ENCODE data around the gene MYOZ3. TPM values are rescaled to one million over a fixed set of nuclear protein-coding genes. Genes with fewer than 3 reads are reported as not detected.

MYOZ3 gene
- total RNA-seq, 1 experiment from 2014 or later, result 8.1 TPM

DNA sequence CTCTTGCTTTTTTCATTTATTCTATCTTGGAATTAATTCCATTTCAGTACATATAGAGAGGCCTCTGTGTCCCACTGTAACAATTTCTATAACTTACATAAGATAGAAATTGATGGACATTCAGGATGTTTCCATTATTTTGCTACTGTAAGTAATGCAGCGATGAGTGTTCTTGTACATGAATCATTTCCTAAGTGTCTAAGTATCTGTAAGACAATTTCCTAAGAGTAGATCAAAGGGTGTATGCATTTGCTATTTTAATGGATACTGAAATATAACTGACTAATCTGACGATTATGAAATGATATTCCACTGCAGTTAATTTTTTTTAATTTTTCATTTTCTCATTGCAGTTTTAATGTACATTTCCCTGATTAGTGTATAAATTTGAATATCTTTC lies 62.8 kb downstream of the MYOZ3 start:
- Histone ChIP-seq H3K27me3 (ENCODE audit: control insufficient read depth, insufficient read depth, low read length) (no peaks in the 10 kb centered on the region), H3K4me3 (ENCODE audit: insufficient read depth, low read depth, low read length) (no peak overlapping the region), H3K36me3 (replicated peaks; ENCODE audit: control insufficient read depth, insufficient read depth, low read length) (peaks cover 14% of the 10 kb centered on the region)
- DNase-seq, result no peak

Other genes starting within 250 kb of the MYOZ3 start
- gene CD74, start 248.3 kb upstream of the MYOZ3 start, total RNA-seq (2014; rRNA removed; shearing (Covaris generic)), result 18.0 and 32.2 TPM in 2 replicates
- gene RPS14, start 211.5 kb upstream of the MYOZ3 start, total RNA-seq (2014; rRNA removed; shearing (Covaris generic)), result 2,734 and 3,255 TPM in 2 replicates
- gene NDST1, start 153.1 kb upstream of the MYOZ3 start, total RNA-seq (2014; rRNA removed; shearing (Covaris generic)), result 24.8 and 28.7 TPM in 2 replicates
- 0.63 and 1.3 TPM in 2 replicates for gene SYNPO, start 20.6 kb upstream of the MYOZ3 start, total RNA-seq (2014; rRNA removed; shearing (Covaris generic))
- gene RBM22, start 39.8 kb downstream of the MYOZ3 start, total RNA-seq (2014; rRNA removed; shearing (Covaris generic)), result 35.2 and 39.6 TPM in 2 replicates
- gene DCTN4, start 97.8 kb downstream of the MYOZ3 start, total RNA-seq (2014; rRNA removed; shearing (Covaris generic)), result 28.3 and 37.7 TPM in 2 replicates
- gene SMIM3, start 117.5 kb downstream of the MYOZ3 start, total RNA-seq (2014; rRNA removed; shearing (Covaris generic)), result 3.0 and 5.2 TPM in 2 replicates
- not detected in 2 replicates for gene IRGM, start 185.3 kb downstream of the MYOZ3 start, total RNA-seq (2014; rRNA removed; shearing (Covaris generic))
- gene ZNF300, start 243.7 kb downstream of the MYOZ3 start, total RNA-seq (2014; rRNA removed; shearing (Covaris generic)), result not detected in 2 replicates

Measured in H7 (cell line).